GM23338 (cell line): ENCODE measurements around the gene ARHGAP9. TPM values are rescaled to one million over a fixed set of nuclear protein-coding genes. Genes with fewer than 3 reads are reported as not detected.
A peak's percentile ranks its signal among the peaks of the same experiment; 100 is the strongest.

Experiments used
- ATAC-seq: fragments of 200-7000 bp; cut with Tn5 transposase; 3 replicates; pipeline ENCODE4 v1.9.1; 2020
- DNase-seq: peaks from one replicate; pipeline ENCODE4 v3.0.0-alpha.2; 2015; ENCODE audit warnings: low spot score
- H2AFZ ChIP-seq: fragments of 200-600 bp; sonication (generic); 2 replicates; pipeline ENCODE4 v1.8.0; 2016; ENCODE audit warnings: antibody characterized with exemption, mild to moderate bottlenecking, moderate library complexity
- H3F3A ChIP-seq: fragments of 200-600 bp; sonication (generic); replicated peaks from 2 replicates; pipeline ENCODE4 v1.8.0; 2017; ENCODE audit warnings: antibody characterized with exemption, mixed run types, low read depth
- H3K27ac ChIP-seq: fragments of 200-600 bp; sonication (generic); 2 replicates; pipeline ENCODE4 v1.6.1; 2016; ENCODE audit warnings: low read depth
- H3K27me3 ChIP-seq: fragments of 200-600 bp; sonication (generic); 2 replicates; pipeline ENCODE4 v1.8.0; 2016; ENCODE audit warnings: mild to moderate bottlenecking, mixed run types, moderate library complexity; ENCODE audit not compliant: insufficient read depth
- H3K36me3 ChIP-seq: fragments of 200-600 bp; sonication (generic); 2 replicates; pipeline ENCODE4 v1.8.0; 2016; ENCODE audit warnings: mild to moderate bottlenecking; ENCODE audit not compliant: insufficient read depth
- H3K4me1 ChIP-seq: fragments of 200-600 bp; sonication (generic); 2 replicates; pipeline ENCODE4 v1.8.0; 2016; ENCODE audit warnings: mild to moderate bottlenecking, moderate library complexity; ENCODE audit not compliant: insufficient read depth
- H3K4me2 ChIP-seq: fragments of 200-600 bp; sonication (generic); 2 replicates; pipeline ENCODE4 v1.7.1; 2017; ENCODE audit warnings: mixed run types
- H3K4me3 ChIP-seq: fragments of 200-600 bp; sonication (generic); 2 replicates; pipeline ENCODE4 v1.6.1; 2016; ENCODE audit warnings: mixed run types
- H3K79me2 ChIP-seq: fragments of 200-600 bp; sonication (generic); replicated peaks from 2 replicates; pipeline ENCODE4 v1.8.0; 2017; ENCODE audit warnings: mild to moderate bottlenecking; ENCODE audit not compliant: insufficient read depth
- H3K9me2 ChIP-seq: fragments of 200-600 bp; sonication (generic); 2 replicates; pipeline ENCODE4 v1.8.0; 2017; ENCODE audit not compliant: insufficient read depth
- H4K20me1 ChIP-seq: fragments of 200-600 bp; sonication (generic); replicated peaks from 2 replicates; pipeline ENCODE4 v1.8.0; 2017; ENCODE audit warnings: mild to moderate bottlenecking; ENCODE audit not compliant: insufficient read depth
- H3K27ac Mint-ChIP-seq: 2 replicates; pipeline ENCODE4 v1.8.0; 2020; ENCODE audit warnings: inconsistent platforms, mild to moderate bottlenecking, moderate library complexity, mixed read lengths
- H3K27me3 Mint-ChIP-seq: 3 replicates; pipeline ENCODE4 v1.8.0; 2022; ENCODE audit warnings: low read depth, mild to moderate bottlenecking, moderate library complexity, mixed read lengths, inconsistent platforms; ENCODE audit not compliant: insufficient read depth, poor library complexity
- H3K36me3 Mint-ChIP-seq: 3 replicates; pipeline ENCODE4 v1.8.0; 2021; ENCODE audit warnings: low read depth, mild to moderate bottlenecking, inconsistent platforms, moderate library complexity, mixed read lengths
- H3K4me1 Mint-ChIP-seq: 3 replicates; pipeline ENCODE4 v1.8.0; 2020; ENCODE audit warnings: mild to moderate bottlenecking, inconsistent platforms, mixed read lengths
- H3K4me3 Mint-ChIP-seq: 3 replicates; pipeline ENCODE4 v1.8.0; 2021; ENCODE audit warnings: moderate library complexity, mild to moderate bottlenecking, inconsistent platforms, mixed read lengths
- H3K9me3 Mint-ChIP-seq: 3 replicates; pipeline ENCODE4 v1.8.0; 2020; ENCODE audit warnings: moderate library complexity, mild to moderate bottlenecking, inconsistent platforms, mixed read lengths
- CREB1 ChIP-seq: fragments of 250-450 bp; sonication (Bioruptor Pico); IDR thresholded peaks from 2 replicates; pipeline ENCODE4 v1.5.0; 2020; ENCODE audit warnings: low read depth, mild to moderate bottlenecking, moderate library complexity
- CTCF ChIP-seq, 2 experiments: fragments of 200-600 bp in 1 of 2; sonication (generic) in 1 of 2; conservative IDR thresholded peaks; 2 replicates each; pipeline versions ENCODE4 v1.5.1 to v1.6.1; 2016 to 2017; ENCODE audit warnings: antibody characterized with exemption in 2 of 2, low read depth in 2 of 2, mild to moderate bottlenecking in 2 of 2, moderate library complexity in 1 of 2
- ETS1 ChIP-seq: IDR thresholded peaks from 2 replicates; pipeline ENCODE4 v1.6.1; 2016; ENCODE audit warnings: antibody characterized with exemption
- EZH2 ChIP-seq: fragments of 200-600 bp; sonication (generic); IDR thresholded peaks from one replicate; pipeline ENCODE4 v1.8.0; 2017; ENCODE audit warnings: antibody characterized with exemption, mild to moderate bottlenecking, low read depth; ENCODE audit not compliant: unreplicated experiment
- EZH2phosphoT487 ChIP-seq: fragments of 200-600 bp; sonication (generic); IDR thresholded peaks from one replicate; pipeline ENCODE4 v1.8.1; 2018; ENCODE audit warnings: antibody characterized with exemption; ENCODE audit not compliant: unreplicated experiment
- JUNB ChIP-seq: IDR thresholded peaks from one replicate; pipeline ENCODE4 v1.6.1; 2016; ENCODE audit warnings: antibody characterized with exemption; ENCODE audit not compliant: unreplicated experiment
- NANOG ChIP-seq: IDR thresholded peaks from 2 replicates; pipeline ENCODE4 v1.6.1; 2016; ENCODE audit warnings: antibody characterized with exemption, borderline replicate concordance
- POLR2AphosphoS5 ChIP-seq: IDR thresholded peaks from 2 replicates; pipeline ENCODE4 v1.6.1; 2016; ENCODE audit warnings: antibody characterized with exemption, low read depth
- REST ChIP-seq: IDR thresholded peaks from one replicate; pipeline ENCODE4 v1.6.1; 2018; ENCODE audit warnings: antibody characterized with exemption; ENCODE audit not compliant: unreplicated experiment
- STAT1 ChIP-seq: IDR thresholded peaks from one replicate; pipeline ENCODE4 v1.6.1; 2016; ENCODE audit warnings: antibody characterized with exemption; ENCODE audit not compliant: unreplicated experiment
- ZNF114 ChIP-seq: fragments of 250-450 bp; sonication (Bioruptor Pico); IDR thresholded peaks from 2 replicates; pipeline ENCODE4 v1.5.0; 2020; ENCODE audit warnings: mild to moderate bottlenecking, moderate library complexity
- ZNF331 ChIP-seq: fragments of 250-450 bp; sonication (Bioruptor Pico); IDR thresholded peaks from 2 replicates; pipeline ENCODE4 v1.5.0; 2020; ENCODE audit warnings: low read depth, mild to moderate bottlenecking, moderate library complexity
- ZNF462 ChIP-seq: fragments of 250-450 bp; sonication (Bioruptor Pico); IDR thresholded peaks from 2 replicates; pipeline ENCODE4 v1.5.0; 2020; ENCODE audit warnings: mild to moderate bottlenecking, moderate library complexity
- polyA plus RNA-seq: library from polyadenylated mRNA; unstranded; fragments of >200 nt; fragmentation: Nextera tagmentation; extraction: Ambion mirVana; gene quantifications from 2 replicates; pipeline ENCODE4 v1.2.1, GENCODE V29; 2016
- total RNA-seq: library from RNA; depleted of rRNA; stranded (reverse); fragments of >200 nt; shearing (Covaris generic); gene quantifications from 2 replicates; pipeline ENCODE4 v1.2.3, GENCODE V29; 2014

Gene ARHGAP9
- total and polyA plus RNA-seq, 2 experiments from 2014 or later: 4.5 to 7.1 TPM

GRCh38 chr12:57483466-57483865 is 3.8 kb upstream of the ARHGAP9 start:
- TF ChIP-seq POLR2AphosphoS5 (no peak), ETS1 (no peak), CTCF (conservative IDR thresholded peaks at IDR 0.05; ENCODE audit: low read depth in 2 of 2) (no peak), ZNF462 (no peak), STAT1 (no peak), CREB1 (no peak), JUNB (no peak), EZH2 (no peak), EZH2phosphoT487 (no peak), ZNF331 (no peak), ZNF114 (CRISPR knock-in tag) (no peak), REST (no peak), NANOG (no peak)
- Histone ChIP-seq H3K27ac (peak overlapping the region; percentile 1; the same call in 1 of the 2 replicates), H3K4me2 (no peak overlapping the region), H3K4me1 (peaks cover 16% of the 10 kb centered on the region), H3K4me3 (no peak overlapping the region), H3F3A (peaks cover 2% of the 10 kb centered on the region), H3K79me2 (peaks cover 5% of the 10 kb centered on the region), H3K36me3 (no peaks in the 10 kb centered on the region), H3K27me3 (no peaks in the 10 kb centered on the region), H3K9me2 (no peaks in the 10 kb centered on the region), H2AFZ (no peak overlapping the region), H4K20me1 (peaks cover 1% of the 10 kb centered on the region)
- no peaks in the 10 kb centered on the region for H3K9me3 Mint-ChIP-seq
- ATAC-seq (no peak), DNase-seq (peak; percentile 61)
- H3K4me1 Mint-ChIP-seq: peaks cover 22% of the 10 kb centered on the region
- H3K4me3 Mint-ChIP-seq: no peak overlapping the region; the same call in 2 of the 3 replicates
- peaks cover 17% of the 10 kb centered on the region for H3K27me3 Mint-ChIP-seq
- peaks cover 8% of the 10 kb centered on the region for H3K36me3 Mint-ChIP-seq
- no peak overlapping the region for H3K27ac Mint-ChIP-seq
